Hippocampal formation (tissue), 2 donors: ENCODE measurements around the gene B3GNT3.
"Not testable (repeated sequence)": the region's sequence is repeated elsewhere in the genome, so short reads cannot be mapped to it uniquely, and the experiment has no call there.

Experiments used
- DNase-seq, 2 donors: peaks; one replicate each; lab custom pipeline; 2025; lab: John Stamatoyannopoulos, UW

Gene B3GNT3

GRCh38 chr19:17796838-17797423 is 2.0 kb downstream of the B3GNT3 start:
- DNase-seq, result no peak

- DNase-seq, result no peak
Observed at GRCh38 chr19:17797424-17798201, 2.7 kb downstream of the B3GNT3 start.

GRCh38 chr19:17798599-17798998 is 3.7 kb downstream of the B3GNT3 start:
- not testable (repeated sequence) for DNase-seq

GRCh38 chr19:17802137-17802858 is 7.4 kb downstream of the B3GNT3 start:
- no peak for DNase-seq

GRCh38 chr19:17803264-17803896 is 8.4 kb downstream of the B3GNT3 start:
- DNase-seq, result no peak

- DNase-seq, result no peak
Observed at GRCh38 chr19:17805427-17805826, 10.5 kb downstream of the B3GNT3 start.

- no peak for DNase-seq
Observed at GRCh38 chr19:17806945-17807344, 12.0 kb downstream of the B3GNT3 start.

GRCh38 chr19:17807731-17808316 is 12.9 kb downstream of the B3GNT3 start:
- DNase-seq, result no peak

GRCh38 chr19:17811103-17811502 is 16.2 kb downstream of the B3GNT3 start:
- no peak for DNase-seq

- no peak for DNase-seq
Observed at GRCh38 chr19:17811681-17812080, 16.7 kb downstream of the B3GNT3 start.

GRCh38 chr19:17812099-17812498 is 17.2 kb downstream of the B3GNT3 start:
- no peak for DNase-seq

- DNase-seq, result no peak
Observed at GRCh38 chr19:17817668-17818363, 22.9 kb downstream of the B3GNT3 start.

GRCh38 chr19:17821190-17821589 is 26.3 kb downstream of the B3GNT3 start, which contains the start of gene INSL3:
INSL3 (minus strand) TSS chr19:17821519; CDS start chr19:17821506, 13 bp downstream.
- no peak for DNase-seq

- DNase-seq, result no peak
Observed at GRCh38 chr19:17824339-17824738, 29.4 kb downstream of the B3GNT3 start.

- DNase-seq, result no peak
Observed at GRCh38 chr19:17826508-17827056, 31.6 kb downstream of the B3GNT3 start.

- no peak for DNase-seq
Observed at GRCh38 chr19:17829855-17830566, 35.1 kb downstream of the B3GNT3 start.

GRCh38 chr19:17830567-17831418 is 35.9 kb downstream of the B3GNT3 start:
- DNase-seq, result peak; percentile 59 to 64

- no peak for DNase-seq
Observed at GRCh38 chr19:17831419-17831888, 36.5 kb downstream of the B3GNT3 start.
